Measurements from ENCODE around the gene CREB3.

The CREB3 gene

DNA sequence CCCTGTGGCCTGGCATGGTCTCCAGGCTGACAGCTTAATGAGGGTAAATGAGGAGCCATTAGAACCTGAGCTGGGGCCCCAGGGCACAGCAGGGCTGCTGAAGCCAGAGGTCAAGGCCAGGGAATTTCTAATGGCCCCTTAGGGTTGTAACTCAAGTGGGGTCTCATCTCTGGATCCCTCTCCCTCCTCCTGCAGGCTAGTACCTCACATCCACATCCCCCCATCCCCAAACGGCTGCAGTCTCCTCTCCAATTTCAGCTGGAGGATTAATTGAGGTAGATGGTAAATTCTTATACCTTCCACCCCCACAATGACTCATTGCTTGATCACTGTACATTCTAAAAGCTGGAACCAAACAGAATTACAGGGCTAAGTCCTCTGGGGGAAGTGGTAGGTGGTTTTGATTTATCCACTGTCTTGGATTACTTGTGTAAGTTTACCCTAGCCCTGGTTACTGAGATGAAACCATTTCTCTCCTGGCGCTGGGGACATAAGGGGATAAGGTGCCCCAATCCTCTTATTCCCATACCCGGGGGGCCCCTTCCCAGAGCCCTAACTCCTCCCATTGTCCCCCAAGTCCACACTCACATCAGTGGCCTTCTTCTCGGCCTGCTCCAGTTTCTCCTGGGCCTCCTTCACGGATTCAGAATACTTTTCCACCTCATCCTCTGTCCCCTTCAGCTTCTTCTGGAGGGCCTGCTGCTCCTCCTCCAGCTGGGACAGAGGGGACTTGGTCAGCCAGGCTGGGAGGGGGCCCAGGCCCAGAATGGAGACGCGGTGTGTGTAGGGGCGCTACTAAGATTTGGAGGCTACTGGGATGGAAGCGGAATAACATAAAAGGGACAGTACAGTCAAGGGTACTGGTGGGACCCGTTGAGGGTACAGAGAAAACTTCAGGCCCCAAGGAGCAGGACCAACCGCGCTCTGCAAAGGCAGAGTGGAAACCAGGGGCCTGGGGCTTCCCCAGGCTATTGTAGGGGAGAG, 43.6 kb upstream of the CREB3 start:
- Histone ChIP-seq H3K4me1 (peaks cover 39 to 51% (median 48%) of the 10 kb centered on the region in 10 experiments), H4K20me1 (no peaks in the 10 kb centered on the region), H3K9me3 (replicated peaks in 1 of 11) (no peaks in the 10 kb centered on the region), H3K27ac (peak overlapping the region in 10 of 11 experiments; percentile 20 to 87 (median 82); a peak in 18 of 22 replicates), H3K9ac (peak overlapping the region; percentile 31 to 86 (median 83); a peak in 18 of 22 replicates), H3K4me3 (peak overlapping the region in 9 of 10 experiments; percentile 61 to 81 (median 69); a peak in 14 of 20 replicates), H3K36me3 (peaks cover 12 to 25% (median 19%) of the 10 kb centered on the region in 11 experiments; a peak in 19 of 22 replicates), H3K27me3 (no peaks in the 10 kb centered on the region), H3K4me2 (peak overlapping the region; percentile 78 to 99 (median 96))
- no peak for TF ChIP-seq Cebpa-rat (IDR thresholded peaks at IDR 0.05)

DNA sequence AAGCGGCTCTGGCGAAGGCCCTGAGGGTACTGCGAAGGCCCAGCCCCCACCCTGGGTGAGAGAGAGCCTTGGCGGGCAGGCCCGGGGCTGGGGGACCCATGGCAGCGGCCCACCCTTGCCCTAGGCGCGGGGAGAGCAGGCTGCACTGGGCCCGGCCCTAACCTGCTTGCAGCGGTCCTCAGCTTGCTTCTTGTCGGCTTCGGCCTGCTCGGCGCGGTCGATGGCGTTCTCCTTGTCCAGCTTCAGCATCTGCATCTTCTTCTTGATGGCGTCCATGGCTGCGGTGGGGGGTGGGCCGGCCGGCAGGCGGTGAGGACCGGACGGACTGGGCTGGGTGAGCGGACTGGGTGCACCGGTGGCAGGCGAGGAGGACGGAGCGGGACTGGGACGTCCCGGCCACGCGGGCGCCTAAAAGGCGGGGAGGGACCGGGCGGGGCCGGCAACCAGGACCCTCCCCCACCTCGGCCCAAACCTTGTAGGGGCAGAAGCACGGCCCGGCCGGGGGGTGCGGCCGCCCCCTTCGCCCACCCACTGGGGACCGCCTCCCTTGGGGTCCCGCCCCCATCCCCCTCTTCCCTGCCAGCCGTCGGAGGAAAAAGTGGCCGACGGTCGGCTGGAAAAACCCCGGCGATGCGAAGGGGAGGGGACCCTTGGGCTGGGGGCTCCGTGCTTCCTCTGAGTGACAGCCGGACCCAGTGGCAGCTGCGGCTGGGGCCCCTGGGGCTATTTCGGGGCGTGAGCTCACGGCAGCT, 42.7 kb upstream of the CREB3 start, which contains the start of gene TPM2:
TSS of gene TPM2 (minus strand) at position 384 of the 752 bp plus-strand sequence. CDS start at position 276, 108 bp downstream.
- peaks cover 5 to 16% (median 10%) of the 10 kb centered on the region in 11 experiments; a peak in 17 of 22 replicates for H3K36me3 ChIP-seq
- H3K9ac ChIP-seq, result peak within 1 kb of the TSS; percentile 78 to 86 (median 83)
- peaks cover 39 to 51% (median 48%) of the 10 kb centered on the region in 10 experiments for H3K4me1 ChIP-seq
- H4K20me1 ChIP-seq, result no peaks in the 10 kb centered on the region
- no peak for TF ChIP-seq Cebpa-rat (IDR thresholded peaks at IDR 0.05)
- H3K4me2 ChIP-seq, result peak within 1 kb of the TSS; percentile 78 to 99 (median 96)
- peak within 1 kb of the TSS; percentile 64 to 87 (median 80) for H3K27ac ChIP-seq
- no peaks in the 10 kb centered on the region for H3K27me3 ChIP-seq
- peak within 1 kb of the TSS; percentile 61 to 81 (median 68) for H3K4me3 ChIP-seq
- no peaks in the 10 kb centered on the region for H3K9me3 ChIP-seq (replicated peaks in 1 of 11)

DNA sequence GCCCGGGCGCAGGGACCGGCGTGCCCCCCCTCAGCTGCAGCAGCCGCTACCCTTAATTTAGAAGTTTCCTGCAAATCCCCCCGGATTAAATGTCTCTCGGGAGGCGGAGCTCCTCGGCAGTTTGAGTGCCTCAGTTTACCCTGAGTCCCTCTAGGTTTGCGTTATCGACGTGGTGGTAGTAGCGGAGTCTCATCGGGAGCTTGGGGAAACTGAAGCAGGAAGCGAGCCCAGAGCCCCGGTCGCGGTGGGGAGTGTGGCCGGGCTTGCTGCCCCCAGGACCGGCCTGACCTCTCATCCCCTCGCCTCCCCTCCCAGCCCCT, 42.2 kb upstream of the CREB3 start:
- Histone ChIP-seq H3K4me2 (peak overlapping the region; percentile 78 to 99 (median 96)), H3K4me3 (peak overlapping the region; percentile 61 to 81 (median 68)), H3K27me3 (no peaks in the 10 kb centered on the region), H3K27ac (peak overlapping the region; percentile 27 to 87 (median 80); a peak in 21 of 22 replicates), H3K4me1 (peaks cover 39 to 51% (median 48%) of the 10 kb centered on the region in 10 experiments), H3K9ac (peak overlapping the region; percentile 78 to 86 (median 83)), H4K20me1 (no peaks in the 10 kb centered on the region), H3K36me3 (peaks cover under 1 to 15% (median 5%) of the 10 kb centered on the region in 11 experiments; a peak in 16 of 22 replicates), H3K9me3 (replicated peaks in 1 of 11) (no peaks in the 10 kb centered on the region)
- TF ChIP-seq Cebpa-rat (IDR thresholded peaks at IDR 0.05), result no peak

DNA sequence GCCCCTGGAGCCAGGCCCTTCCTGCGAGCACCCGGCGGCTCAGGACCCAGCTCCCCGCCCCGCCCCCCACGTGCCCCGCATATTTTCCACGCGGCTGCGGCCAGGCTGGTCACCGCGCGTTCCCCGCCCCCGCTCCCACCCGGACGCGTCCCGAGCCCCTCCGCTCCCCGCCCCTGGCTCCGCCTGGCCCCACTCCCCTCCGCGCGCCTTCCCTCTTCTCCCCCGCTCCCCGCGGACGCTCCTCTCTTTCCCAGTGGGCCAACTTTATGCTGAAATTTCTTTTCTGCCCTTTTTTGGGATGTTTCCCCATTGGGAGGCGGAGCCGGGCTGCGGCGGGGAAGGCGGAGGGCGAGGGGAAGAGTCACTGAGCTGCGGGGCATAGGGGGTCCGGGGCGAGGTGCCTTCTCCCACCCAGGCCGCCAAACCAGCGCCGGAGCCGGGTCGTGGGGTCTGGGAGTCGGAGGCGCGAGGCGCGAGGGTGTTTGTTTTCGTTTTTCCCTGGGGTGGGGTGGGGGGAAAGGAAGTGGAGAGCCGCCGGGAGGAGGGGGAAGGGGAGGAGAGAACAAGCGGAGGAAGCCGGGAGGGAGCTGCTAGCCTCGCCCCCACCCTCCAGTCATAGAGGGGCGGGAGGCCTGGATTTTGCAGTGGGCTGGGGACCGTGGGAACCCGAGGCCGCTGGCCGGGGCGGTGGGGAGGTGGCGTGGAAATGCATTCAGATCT, 41.7 kb upstream of the CREB3 start:
- H3K4me2 ChIP-seq, result peak overlapping the region; percentile 78 to 99 (median 96)
- peaks cover 0 to 2% (median 0%) of the 10 kb centered on the region in 11 experiments; a peak in 3 of 22 replicates for H4K20me1 ChIP-seq
- peaks cover 2 to 15% (median 4%) of the 10 kb centered on the region in 11 experiments for H3K36me3 ChIP-seq
- no peaks in the 10 kb centered on the region for H3K27me3 ChIP-seq
- no peaks in the 10 kb centered on the region for H3K9me3 ChIP-seq (replicated peaks in 1 of 11)
- H3K4me1 ChIP-seq, result peaks cover 39 to 51% (median 48%) of the 10 kb centered on the region in 10 experiments
- no peak for TF ChIP-seq Cebpa-rat (IDR thresholded peaks at IDR 0.05)
- peak overlapping the region; percentile 78 to 86 (median 83) for H3K9ac ChIP-seq
- peak overlapping the region; percentile 64 to 87 (median 80) for H3K27ac ChIP-seq
- H3K4me3 ChIP-seq, result peak overlapping the region; percentile 61 to 81 (median 68)

DNA sequence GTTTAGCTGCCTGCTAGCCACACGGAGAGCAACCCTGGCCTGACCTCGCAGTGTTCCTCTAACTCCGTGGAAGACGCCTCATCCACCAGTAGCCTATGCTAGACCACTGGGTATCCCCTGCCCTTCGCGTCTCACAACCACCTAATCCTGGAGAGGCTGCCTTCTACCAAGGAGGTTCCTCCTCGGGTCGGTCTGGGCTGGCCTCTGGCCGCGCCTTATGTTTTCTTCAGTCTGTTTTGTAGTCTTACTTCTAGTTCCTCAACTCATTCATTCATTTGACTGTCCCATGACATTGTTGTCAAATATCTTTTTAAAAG, 41.2 kb upstream of the CREB3 start:
- Histone ChIP-seq H3K4me2 (peak overlapping the region; percentile 78 to 99 (median 96)), H3K27ac (peak overlapping the region; percentile 64 to 87 (median 80); a peak in 20 of 22 replicates), H3K4me3 (peak overlapping the region; percentile 61 to 81 (median 68); a peak in 19 of 20 replicates), H3K27me3 (no peaks in the 10 kb centered on the region), H3K9ac (peak overlapping the region; percentile 78 to 86 (median 83); a peak in 21 of 22 replicates), H3K4me1 (peaks cover 39 to 51% (median 48%) of the 10 kb centered on the region in 10 experiments), H4K20me1 (peaks cover 0 to 7% (median 2%) of the 10 kb centered on the region in 11 experiments; a peak in 7 of 22 replicates), H3K36me3 (peaks cover 7 to 15% (median 9%) of the 10 kb centered on the region in 11 experiments), H3K9me3 (replicated peaks in 1 of 11) (no peaks in the 10 kb centered on the region)
- TF ChIP-seq Cebpa-rat (IDR thresholded peaks at IDR 0.05), result no peak

DNA sequence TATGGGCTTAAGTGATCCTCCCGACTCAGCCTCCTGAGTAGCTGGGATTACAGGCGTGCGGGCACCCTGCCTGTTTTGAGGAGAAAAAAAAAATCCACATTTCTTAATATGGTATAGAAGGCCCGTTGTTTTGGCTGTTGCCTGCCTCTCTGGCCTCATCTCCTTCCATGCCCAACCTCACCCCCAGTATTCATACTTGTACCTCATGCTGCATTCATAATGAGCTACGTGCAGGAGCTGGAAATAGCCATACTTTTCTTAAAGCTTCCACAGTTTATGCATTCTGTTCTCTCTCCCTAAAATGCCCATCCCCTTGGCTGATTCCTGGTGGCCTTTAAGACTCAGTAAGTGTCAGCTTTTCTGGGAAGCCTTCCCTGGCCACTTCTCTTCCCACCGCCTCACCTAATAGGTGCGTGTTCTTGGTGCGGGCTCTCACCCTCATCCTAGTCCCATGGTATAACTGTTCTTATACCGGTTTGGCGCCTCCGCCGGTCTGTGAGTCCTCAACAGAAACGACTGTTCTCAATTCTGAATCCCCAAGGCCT, 40.6 kb upstream of the CREB3 start:
- Histone ChIP-seq H4K20me1 (peaks cover 0 to 13% (median 6%) of the 10 kb centered on the region in 11 experiments; a peak in 11 of 22 replicates), H3K27me3 (no peaks in the 10 kb centered on the region), H3K4me2 (peak overlapping the region in 9 of 11 experiments; percentile 78 to 99 (median 97); a peak in 14 of 22 replicates), H3K36me3 (peaks cover 11 to 21% (median 14%) of the 10 kb centered on the region in 11 experiments), H3K4me1 (peaks cover 39 to 47% (median 44%) of the 10 kb centered on the region in 10 experiments), H3K4me3 (no peak overlapping the region), H3K9ac (peak overlapping the region in 2 of 11 experiments; percentile 83 to 85; a peak in 2 of 22 replicates), H3K27ac (peak overlapping the region in 4 of 11 experiments; percentile 78 to 87 (median 84); a peak in 5 of 22 replicates), H3K9me3 (replicated peaks in 1 of 11) (no peaks in the 10 kb centered on the region)
- TF ChIP-seq Cebpa-rat (IDR thresholded peaks at IDR 0.05), result no peak

DNA sequence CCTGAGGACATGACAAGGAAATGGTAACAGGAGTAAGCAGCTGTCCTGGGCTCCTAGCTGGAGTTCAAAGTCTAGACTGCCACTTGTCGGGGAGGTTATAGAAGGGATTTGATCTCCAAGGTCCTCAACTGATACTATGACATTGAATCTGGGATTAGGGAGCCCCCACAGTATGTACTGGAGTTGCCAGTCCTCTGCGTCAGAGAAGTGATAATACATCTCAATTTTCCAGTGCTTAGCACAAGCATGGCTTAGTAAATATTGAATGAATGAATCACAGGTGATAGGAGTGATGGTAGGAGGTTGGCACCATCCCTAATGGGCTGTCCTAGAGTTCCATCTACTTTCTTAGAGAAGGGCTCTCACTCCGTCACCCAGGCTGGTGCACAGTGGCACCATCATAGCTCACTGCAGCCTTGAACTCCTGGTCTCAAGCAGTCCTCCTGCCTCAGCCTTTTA, 36.5 kb upstream of the CREB3 start:
- Histone ChIP-seq H3K4me1 (peaks cover 7 to 11% (median 10%) of the 10 kb centered on the region in 10 experiments), H3K4me2 (no peak overlapping the region), H3K9me3 (replicated peaks in 1 of 11) (no peaks in the 10 kb centered on the region), H3K4me3 (no peak overlapping the region), H3K9ac (no peak overlapping the region), H3K27me3 (no peaks in the 10 kb centered on the region), H3K27ac (no peak overlapping the region), H4K20me1 (peaks cover 4 to 53% (median 32%) of the 10 kb centered on the region in 11 experiments; a peak in 18 of 22 replicates), H3K36me3 (peaks cover 53 to 62% (median 56%) of the 10 kb centered on the region in 11 experiments)
- no peak for TF ChIP-seq Cebpa-rat (IDR thresholded peaks at IDR 0.05)
